ENCODE results near the gene KLHDC4. TPM values are rescaled to one million over a fixed set of nuclear protein-coding genes. Genes with fewer than 3 reads are reported as not detected.
A peak's percentile ranks its signal among the peaks of the same experiment; 100 is the strongest.

KLHDC4 gene
- total RNA-seq, 2 experiments from 2014 or later: 147 to 233 TPM

DNA sequence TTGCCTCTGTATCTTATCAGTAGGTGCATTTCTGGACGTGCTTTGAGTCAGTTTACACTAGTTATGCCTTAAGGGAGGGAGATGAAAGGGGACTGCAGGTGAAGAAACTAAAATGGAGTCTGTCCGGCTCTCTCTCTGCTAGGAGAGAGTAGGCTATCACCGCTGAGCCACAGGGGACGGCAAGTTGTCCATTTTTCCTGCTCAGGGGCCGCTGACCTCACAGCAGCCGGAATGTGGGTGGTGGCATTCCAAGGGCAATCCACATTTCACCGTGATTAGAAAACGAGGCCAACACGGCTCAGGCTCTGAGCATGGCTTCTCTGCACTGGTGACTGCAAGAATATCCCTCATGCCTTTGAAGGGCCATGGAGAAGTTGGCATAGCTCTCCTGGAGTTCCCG, 19.0 kb upstream of the KLHDC4 start:
- H3K4me3 ChIP-seq (ENCODE audit: low read depth, low read length, poor library complexity, severe bottlenecking): no peak overlapping the region
- H3K4me1 ChIP-seq (ENCODE audit: insufficient read depth, low read length, poor library complexity, severe bottlenecking): peaks cover 32% of the 10 kb centered on the region
- TF ChIP-seq, protein P1, sequence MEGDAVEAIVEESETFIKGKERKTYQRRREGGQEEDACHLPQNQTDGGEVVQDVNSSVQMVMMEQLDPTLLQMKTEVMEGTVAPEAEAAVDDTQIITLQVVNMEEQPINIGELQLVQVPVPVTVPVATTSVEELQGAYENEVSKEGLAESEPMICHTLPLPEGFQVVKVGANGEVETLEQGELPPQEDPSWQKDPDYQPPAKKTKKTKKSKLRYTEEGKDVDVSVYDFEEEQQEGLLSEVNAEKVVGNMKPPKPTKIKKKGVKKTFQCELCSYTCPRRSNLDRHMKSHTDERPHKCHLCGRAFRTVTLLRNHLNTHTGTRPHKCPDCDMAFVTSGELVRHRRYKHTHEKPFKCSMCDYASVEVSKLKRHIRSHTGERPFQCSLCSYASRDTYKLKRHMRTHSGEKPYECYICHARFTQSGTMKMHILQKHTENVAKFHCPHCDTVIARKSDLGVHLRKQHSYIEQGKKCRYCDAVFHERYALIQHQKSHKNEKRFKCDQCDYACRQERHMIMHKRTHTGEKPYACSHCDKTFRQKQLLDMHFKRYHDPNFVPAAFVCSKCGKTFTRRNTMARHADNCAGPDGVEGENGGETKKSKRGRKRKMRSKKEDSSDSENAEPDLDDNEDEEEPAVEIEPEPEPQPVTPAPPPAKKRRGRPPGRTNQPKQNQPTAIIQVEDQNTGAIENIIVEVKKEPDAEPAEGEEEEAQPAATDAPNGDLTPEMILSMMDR (conservative IDR thresholded peaks at IDR 0.05; ENCODE audit: low read length): no peak
- TF ChIP-seq EZH2phosphoT487 (IDR thresholded peaks at IDR 0.05; ENCODE audit: borderline replicate concordance, low read depth, low read length): no peak
- no peaks in the 10 kb centered on the region for H3K9me3 ChIP-seq (ENCODE audit: low read length)
- intact Hi-C loops (cut with micrococcal nuclease; ENCODE audit: unreplicated experiment): no loop called here
- H3K27ac ChIP-seq (ENCODE audit: low read depth, low read length, poor library complexity, severe bottlenecking): no peak overlapping the region
- no peaks in the 10 kb centered on the region for H3K36me3 ChIP-seq (ENCODE audit: insufficient read depth, low read length)
- no peaks in the 10 kb centered on the region for H3K79me2 ChIP-seq (ENCODE audit: insufficient read depth, low read depth, low read length)
- no peak for DNase-seq (ENCODE audit: low spot score)
- H2AFZ ChIP-seq (ENCODE audit: low read length): no peak overlapping the region
- no TSS peak for BruUV-seq (replicated peaks)
- CTCF ChIA-PET (ENCODE audit: unreplicated experiment): no interaction called here
- no peaks in the 10 kb centered on the region for H4K20me1 ChIP-seq (ENCODE audit: insufficient read depth, low read length)
- H3K4me2 ChIP-seq (ENCODE audit: low read length): no peak overlapping the region
- POLR2A ChIA-PET: no interaction called here
- H3K9me2 ChIP-seq (ENCODE audit: insufficient read depth, low read length): no peaks in the 10 kb centered on the region

- Histone ChIP-seq H2AFZ (ENCODE audit: low read length) (peak overlapping the region; percentile 72; the same call in 1 of the 2 replicates), H3K36me3 (ENCODE audit: insufficient read depth, low read length) (no peaks in the 10 kb centered on the region), H3K4me1 (ENCODE audit: insufficient read depth, low read length, poor library complexity, severe bottlenecking) (peaks cover 57% of the 10 kb centered on the region), H3K9me2 (ENCODE audit: insufficient read depth, low read length) (no peaks in the 10 kb centered on the region), H3K4me3 (ENCODE audit: low read depth, low read length, poor library complexity, severe bottlenecking) (no peak overlapping the region), H4K20me1 (ENCODE audit: insufficient read depth, low read length) (no peaks in the 10 kb centered on the region), H3K27ac (ENCODE audit: low read depth, low read length, poor library complexity, severe bottlenecking) (peak overlapping the region; percentile 98), H3K4me2 (ENCODE audit: low read length) (peak overlapping the region; percentile 59), H3K79me2 (ENCODE audit: insufficient read depth, low read depth, low read length) (peaks cover under 1% of the 10 kb centered on the region; the same call in 1 of the 2 replicates), H3K9me3 (ENCODE audit: low read length) (no peaks in the 10 kb centered on the region)
- ChIA-PET CTCF (ENCODE audit: unreplicated experiment) (interaction anchor here (1.1 to 3.6 kb wide), 2 partner anchors 25 to 34 kb away, joined by 3 to 19 read pairs; no protein-coding TSS in a partner anchor), POLR2A (interaction anchor here (0.6 to 5.7 kb wide), 6 partner anchors 8 to 89 kb away, joined by 3 to 128 read pairs (median 20); no protein-coding TSS in a partner anchor)
- TF ChIP-seq EZH2phosphoT487 (IDR thresholded peaks at IDR 0.05; ENCODE audit: borderline replicate concordance, low read depth, low read length): no peak
- TF ChIP-seq, protein P1 (conservative IDR thresholded peaks at IDR 0.05; ENCODE audit: low read length): no peak
- no peak for DNase-seq (ENCODE audit: low spot score)
- intact Hi-C loops (cut with micrococcal nuclease; ENCODE audit: unreplicated experiment): no loop called here
- BruUV-seq (replicated peaks): no TSS peak
These were observed 16.2 kb upstream of the KLHDC4 start for GRCh38 chr16:87782033-87782432.

DNA sequence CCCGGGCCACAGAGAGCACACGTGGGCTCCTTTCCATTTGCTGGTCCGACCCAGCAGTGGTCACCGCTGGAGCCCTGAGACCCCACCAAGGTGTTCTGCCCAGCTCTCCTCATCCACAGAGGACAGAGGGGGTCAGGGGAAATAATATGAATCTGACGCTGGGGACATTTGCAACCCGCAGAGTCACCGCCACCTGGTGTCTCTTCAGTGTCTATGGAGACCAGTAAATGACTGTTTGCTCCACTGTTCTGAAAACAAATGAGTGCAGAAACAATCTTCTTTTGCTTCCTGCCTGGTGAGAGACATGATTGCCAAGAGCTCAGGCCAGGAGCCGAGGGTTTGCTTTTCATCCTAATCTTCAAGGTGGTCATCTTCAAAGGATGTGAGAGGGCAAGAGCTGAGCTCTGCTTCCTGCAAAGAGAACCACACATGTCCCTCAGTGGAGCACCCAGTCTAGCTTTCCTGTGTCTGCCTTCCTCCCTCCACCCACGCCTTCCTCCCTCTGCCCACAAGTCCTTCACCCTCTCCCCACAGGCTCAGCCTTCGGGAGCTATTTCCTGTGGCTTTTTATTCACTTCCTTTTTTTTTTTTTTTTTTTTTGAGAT, 14.7 kb upstream of the KLHDC4 start:
- no peaks in the 10 kb centered on the region for H4K20me1 ChIP-seq (ENCODE audit: insufficient read depth, low read length)
- H3K27ac ChIP-seq (ENCODE audit: low read depth, low read length, poor library complexity, severe bottlenecking): peak overlapping the region; percentile 98
- intact Hi-C loops (cut with micrococcal nuclease; ENCODE audit: unreplicated experiment): no loop called here
- H2AFZ ChIP-seq (ENCODE audit: low read length): peak overlapping the region; percentile 39; the same call in 1 of the 2 replicates
- no peaks in the 10 kb centered on the region for H3K36me3 ChIP-seq (ENCODE audit: insufficient read depth, low read length)
- no TSS peak for BruUV-seq (replicated peaks)
- peak overlapping the region; percentile 27 for H3K4me3 ChIP-seq (ENCODE audit: low read depth, low read length, poor library complexity, severe bottlenecking)
- peak; percentile 79 for DNase-seq (ENCODE audit: low spot score)
- TF ChIP-seq EZH2phosphoT487 (IDR thresholded peaks at IDR 0.05; ENCODE audit: borderline replicate concordance, low read depth, low read length): no peak
- TF ChIP-seq, protein P1 (conservative IDR thresholded peaks at IDR 0.05; ENCODE audit: low read length): peak; percentile 53; the same call in 1 of the 2 replicates
- H3K4me1 ChIP-seq (ENCODE audit: insufficient read depth, low read length, poor library complexity, severe bottlenecking): peaks cover 73% of the 10 kb centered on the region
- no peaks in the 10 kb centered on the region for H3K9me2 ChIP-seq (ENCODE audit: insufficient read depth, low read length)
- H3K9me3 ChIP-seq (ENCODE audit: low read length): no peaks in the 10 kb centered on the region
- peaks cover 4% of the 10 kb centered on the region for H3K79me2 ChIP-seq (ENCODE audit: insufficient read depth, low read depth, low read length)
- CTCF ChIA-PET (ENCODE audit: unreplicated experiment): interaction anchor here (0.6 to 3.6 kb wide), 8 partner anchors 15 to 90 kb away, joined by 3 to 41 read pairs (median 6); partner anchors contain the start of gene SLC7A5
- POLR2A ChIA-PET: interaction anchor here (0.7 to 5.7 kb wide), 13 partner anchors 12 to 94 kb away, joined by 3 to 128 read pairs (median 5); no protein-coding TSS in a partner anchor
- H3K4me2 ChIP-seq (ENCODE audit: low read length): peak overlapping the region; percentile 59

All from OCI-LY7 (cell line).